ENCODE data around the gene ADARB2.

ADARB2 gene

DNA sequence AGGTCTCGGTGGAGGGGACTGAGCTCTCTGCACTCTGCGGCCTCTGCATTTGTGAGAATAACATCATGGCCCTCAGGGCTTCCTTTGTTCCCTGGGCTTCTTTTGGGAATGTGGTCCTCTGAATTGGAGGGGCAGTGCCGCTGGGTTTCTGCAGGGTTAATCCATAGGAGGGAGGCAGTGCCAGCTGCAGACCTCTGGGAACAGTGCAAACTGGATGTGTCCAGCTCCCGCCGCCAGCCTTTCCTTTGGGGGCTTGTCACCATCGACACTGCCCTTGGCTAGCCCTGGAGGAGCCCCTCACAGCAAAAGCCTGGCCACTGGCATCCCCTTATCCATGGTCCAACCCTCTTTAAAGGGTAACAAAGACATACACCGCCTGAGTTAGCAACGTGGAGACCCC, 507.2 kb downstream of the ADARB2 start:
- no peak overlapping the region for H3K4me3 ChIP-seq (ENCODE audit: low read length)
- H3K36me3 ChIP-seq (ENCODE audit: control insufficient read depth, low read length) = no peaks in the 10 kb centered on the region
- no peaks in the 10 kb centered on the region for H3F3A ChIP-seq (ENCODE audit: control insufficient read depth, insufficient read depth)
- no peaks in the 10 kb centered on the region for H3K9me2 ChIP-seq (replicated peaks; ENCODE audit: control insufficient read depth, low read length)
- no peaks in the 10 kb centered on the region for H3K9me3 ChIP-seq (ENCODE audit: control insufficient read depth, insufficient read depth, low read length)
- TF ChIP-seq, protein P1, sequence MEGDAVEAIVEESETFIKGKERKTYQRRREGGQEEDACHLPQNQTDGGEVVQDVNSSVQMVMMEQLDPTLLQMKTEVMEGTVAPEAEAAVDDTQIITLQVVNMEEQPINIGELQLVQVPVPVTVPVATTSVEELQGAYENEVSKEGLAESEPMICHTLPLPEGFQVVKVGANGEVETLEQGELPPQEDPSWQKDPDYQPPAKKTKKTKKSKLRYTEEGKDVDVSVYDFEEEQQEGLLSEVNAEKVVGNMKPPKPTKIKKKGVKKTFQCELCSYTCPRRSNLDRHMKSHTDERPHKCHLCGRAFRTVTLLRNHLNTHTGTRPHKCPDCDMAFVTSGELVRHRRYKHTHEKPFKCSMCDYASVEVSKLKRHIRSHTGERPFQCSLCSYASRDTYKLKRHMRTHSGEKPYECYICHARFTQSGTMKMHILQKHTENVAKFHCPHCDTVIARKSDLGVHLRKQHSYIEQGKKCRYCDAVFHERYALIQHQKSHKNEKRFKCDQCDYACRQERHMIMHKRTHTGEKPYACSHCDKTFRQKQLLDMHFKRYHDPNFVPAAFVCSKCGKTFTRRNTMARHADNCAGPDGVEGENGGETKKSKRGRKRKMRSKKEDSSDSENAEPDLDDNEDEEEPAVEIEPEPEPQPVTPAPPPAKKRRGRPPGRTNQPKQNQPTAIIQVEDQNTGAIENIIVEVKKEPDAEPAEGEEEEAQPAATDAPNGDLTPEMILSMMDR (IDR thresholded peaks at IDR 0.05; ENCODE audit: low read depth, low read length, poor library complexity, severe bottlenecking) = no peak
- no peak for TF ChIP-seq EZH2phosphoT487 (IDR thresholded peaks at IDR 0.05; ENCODE audit: borderline replicate concordance, low read length)
- H3K4me2 ChIP-seq (ENCODE audit: low read length) = no peak overlapping the region
- no peaks in the 10 kb centered on the region for H3K4me1 ChIP-seq (ENCODE audit: control insufficient read depth, low read length)
- no peak overlapping the region for H3K27ac ChIP-seq (ENCODE audit: low read depth, low read length)
- no peaks in the 10 kb centered on the region for H3K79me2 ChIP-seq (ENCODE audit: control insufficient read depth, low read length)
- no peaks in the 10 kb centered on the region for H4K20me1 ChIP-seq (ENCODE audit: control insufficient read depth, insufficient read depth, low read depth, low read length)
- H3K27me3 ChIP-seq (ENCODE audit: control insufficient read depth, low read length) = no peaks in the 10 kb centered on the region

DNA sequence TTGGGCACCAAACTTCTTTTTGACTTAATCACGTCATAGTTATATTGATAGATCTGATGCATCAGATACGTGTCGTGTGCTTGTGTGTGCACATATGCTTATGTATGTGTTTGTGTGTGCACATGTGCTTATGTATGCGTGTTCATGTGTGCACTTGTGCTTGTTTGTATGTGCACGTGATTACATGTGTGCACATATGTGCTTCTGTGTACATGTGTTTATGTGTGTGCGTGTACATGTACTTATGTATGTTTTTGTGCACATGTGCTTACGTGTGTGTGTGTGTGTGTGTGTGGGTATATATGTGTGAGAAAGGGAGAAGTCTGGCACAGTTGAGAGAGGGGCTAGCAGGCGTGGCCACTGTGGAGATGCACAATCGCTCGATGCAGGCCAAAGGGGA, 507.8 kb downstream of the ADARB2 start:
- Histone ChIP-seq H3K4me2 (ENCODE audit: low read length) (no peak overlapping the region), H4K20me1 (ENCODE audit: control insufficient read depth, insufficient read depth, low read depth, low read length) (no peaks in the 10 kb centered on the region), H3K36me3 (ENCODE audit: control insufficient read depth, low read length) (no peaks in the 10 kb centered on the region), H3K79me2 (ENCODE audit: control insufficient read depth, low read length) (no peaks in the 10 kb centered on the region), H3K9me3 (ENCODE audit: control insufficient read depth, insufficient read depth, low read length) (no peaks in the 10 kb centered on the region), H3K4me3 (ENCODE audit: low read length) (no peak overlapping the region), H3K4me1 (ENCODE audit: control insufficient read depth, low read length) (no peaks in the 10 kb centered on the region), H3K27me3 (ENCODE audit: control insufficient read depth, low read length) (no peaks in the 10 kb centered on the region), H3F3A (ENCODE audit: control insufficient read depth, insufficient read depth) (no peaks in the 10 kb centered on the region), H3K9me2 (replicated peaks; ENCODE audit: control insufficient read depth, low read length) (no peaks in the 10 kb centered on the region), H3K27ac (ENCODE audit: low read depth, low read length) (no peak overlapping the region)
- no peak for TF ChIP-seq EZH2phosphoT487 (IDR thresholded peaks at IDR 0.05; ENCODE audit: borderline replicate concordance, low read length)
- TF ChIP-seq, protein P1 (IDR thresholded peaks at IDR 0.05; ENCODE audit: low read depth, low read length, poor library complexity, severe bottlenecking) = no peak

DNA sequence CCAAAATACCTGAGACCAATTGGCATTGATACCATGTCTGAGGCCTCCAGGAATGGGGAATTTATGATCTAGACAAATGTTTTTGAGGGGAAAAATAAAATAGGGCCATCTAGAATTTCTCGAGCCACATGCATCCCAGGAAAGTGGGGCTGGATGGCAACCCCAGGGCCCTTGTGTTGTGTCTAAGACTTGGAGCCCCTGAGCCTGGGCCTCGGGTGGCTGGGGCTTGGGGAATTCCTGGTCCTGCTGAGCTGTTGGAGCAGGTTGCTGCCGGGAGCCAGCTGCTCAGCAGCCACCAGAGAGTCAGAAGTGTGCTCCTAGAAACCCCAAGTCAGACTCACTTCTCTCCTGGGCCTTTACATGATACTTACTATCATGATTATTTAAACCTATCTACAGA, 508.2 kb downstream of the ADARB2 start:
- no peaks in the 10 kb centered on the region for H3K36me3 ChIP-seq (ENCODE audit: control insufficient read depth, low read length)
- no peak overlapping the region for H3K4me2 ChIP-seq (ENCODE audit: low read length)
- H3K9me2 ChIP-seq (replicated peaks; ENCODE audit: control insufficient read depth, low read length) = no peaks in the 10 kb centered on the region
- H3F3A ChIP-seq (ENCODE audit: control insufficient read depth, insufficient read depth) = no peaks in the 10 kb centered on the region
- H3K27ac ChIP-seq (ENCODE audit: low read depth, low read length) = no peak overlapping the region
- TF ChIP-seq EZH2phosphoT487 (IDR thresholded peaks at IDR 0.05; ENCODE audit: borderline replicate concordance, low read length) = no peak
- TF ChIP-seq, protein P1 (IDR thresholded peaks at IDR 0.05; ENCODE audit: low read depth, low read length, poor library complexity, severe bottlenecking) = no peak
- H3K79me2 ChIP-seq (ENCODE audit: control insufficient read depth, low read length) = no peaks in the 10 kb centered on the region
- H3K9me3 ChIP-seq (ENCODE audit: control insufficient read depth, insufficient read depth, low read length) = no peaks in the 10 kb centered on the region
- no peaks in the 10 kb centered on the region for H4K20me1 ChIP-seq (ENCODE audit: control insufficient read depth, insufficient read depth, low read depth, low read length)
- H3K4me3 ChIP-seq (ENCODE audit: low read length) = no peak overlapping the region
- H3K27me3 ChIP-seq (ENCODE audit: control insufficient read depth, low read length) = no peaks in the 10 kb centered on the region
- H3K4me1 ChIP-seq (ENCODE audit: control insufficient read depth, low read length) = no peaks in the 10 kb centered on the region

Measured in DOHH2 (cell line).